GM23338 (cell line): ENCODE measurements around the gene CHST11. TPM values are rescaled to one million over a fixed set of nuclear protein-coding genes. Genes with fewer than 3 reads are reported as not detected.

Experiments used
- ATAC-seq: fragments of 200-7000 bp; cut with Tn5 transposase; 3 replicates; pipeline ENCODE4 v1.9.1; 2020
- DNase-seq: peaks from one replicate; pipeline ENCODE4 v3.0.0-alpha.2; 2015; ENCODE audit warnings: low spot score
- H2AFZ ChIP-seq: fragments of 200-600 bp; sonication (generic); 2 replicates; pipeline ENCODE4 v1.8.0; 2016; ENCODE audit warnings: antibody characterized with exemption, mild to moderate bottlenecking, moderate library complexity
- H3F3A ChIP-seq: fragments of 200-600 bp; sonication (generic); replicated peaks from 2 replicates; pipeline ENCODE4 v1.8.0; 2017; ENCODE audit warnings: antibody characterized with exemption, mixed run types, low read depth
- H3K27ac ChIP-seq: fragments of 200-600 bp; sonication (generic); 2 replicates; pipeline ENCODE4 v1.6.1; 2016; ENCODE audit warnings: low read depth
- H3K27me3 ChIP-seq: fragments of 200-600 bp; sonication (generic); 2 replicates; pipeline ENCODE4 v1.8.0; 2016; ENCODE audit warnings: mild to moderate bottlenecking, mixed run types, moderate library complexity; ENCODE audit not compliant: insufficient read depth
- H3K36me3 ChIP-seq: fragments of 200-600 bp; sonication (generic); 2 replicates; pipeline ENCODE4 v1.8.0; 2016; ENCODE audit warnings: mild to moderate bottlenecking; ENCODE audit not compliant: insufficient read depth
- H3K4me1 ChIP-seq: fragments of 200-600 bp; sonication (generic); 2 replicates; pipeline ENCODE4 v1.8.0; 2016; ENCODE audit warnings: mild to moderate bottlenecking, moderate library complexity; ENCODE audit not compliant: insufficient read depth
- H3K4me2 ChIP-seq: fragments of 200-600 bp; sonication (generic); 2 replicates; pipeline ENCODE4 v1.7.1; 2017; ENCODE audit warnings: mixed run types
- H3K4me3 ChIP-seq: fragments of 200-600 bp; sonication (generic); 2 replicates; pipeline ENCODE4 v1.6.1; 2016; ENCODE audit warnings: mixed run types
- H3K79me2 ChIP-seq: fragments of 200-600 bp; sonication (generic); replicated peaks from 2 replicates; pipeline ENCODE4 v1.8.0; 2017; ENCODE audit warnings: mild to moderate bottlenecking; ENCODE audit not compliant: insufficient read depth
- H3K9me2 ChIP-seq: fragments of 200-600 bp; sonication (generic); 2 replicates; pipeline ENCODE4 v1.8.0; 2017; ENCODE audit not compliant: insufficient read depth
- H4K20me1 ChIP-seq: fragments of 200-600 bp; sonication (generic); replicated peaks from 2 replicates; pipeline ENCODE4 v1.8.0; 2017; ENCODE audit warnings: mild to moderate bottlenecking; ENCODE audit not compliant: insufficient read depth
- H3K27ac Mint-ChIP-seq: 2 replicates; pipeline ENCODE4 v1.8.0; 2020; ENCODE audit warnings: inconsistent platforms, mild to moderate bottlenecking, moderate library complexity, mixed read lengths
- H3K27me3 Mint-ChIP-seq: 3 replicates; pipeline ENCODE4 v1.8.0; 2022; ENCODE audit warnings: low read depth, mild to moderate bottlenecking, moderate library complexity, mixed read lengths, inconsistent platforms; ENCODE audit not compliant: insufficient read depth, poor library complexity
- H3K36me3 Mint-ChIP-seq: 3 replicates; pipeline ENCODE4 v1.8.0; 2021; ENCODE audit warnings: low read depth, mild to moderate bottlenecking, inconsistent platforms, moderate library complexity, mixed read lengths
- H3K4me1 Mint-ChIP-seq: 3 replicates; pipeline ENCODE4 v1.8.0; 2020; ENCODE audit warnings: mild to moderate bottlenecking, inconsistent platforms, mixed read lengths
- H3K4me3 Mint-ChIP-seq: 3 replicates; pipeline ENCODE4 v1.8.0; 2021; ENCODE audit warnings: moderate library complexity, mild to moderate bottlenecking, inconsistent platforms, mixed read lengths
- H3K9me3 Mint-ChIP-seq: 3 replicates; pipeline ENCODE4 v1.8.0; 2020; ENCODE audit warnings: moderate library complexity, mild to moderate bottlenecking, inconsistent platforms, mixed read lengths
- CREB1 ChIP-seq: fragments of 250-450 bp; sonication (Bioruptor Pico); IDR thresholded peaks from 2 replicates; pipeline ENCODE4 v1.5.0; 2020; ENCODE audit warnings: low read depth, mild to moderate bottlenecking, moderate library complexity
- ETS1 ChIP-seq: IDR thresholded peaks from 2 replicates; pipeline ENCODE4 v1.6.1; 2016; ENCODE audit warnings: antibody characterized with exemption
- EZH2phosphoT487 ChIP-seq: fragments of 200-600 bp; sonication (generic); IDR thresholded peaks from one replicate; pipeline ENCODE4 v1.8.1; 2018; ENCODE audit warnings: antibody characterized with exemption; ENCODE audit not compliant: unreplicated experiment
- JUNB ChIP-seq: IDR thresholded peaks from one replicate; pipeline ENCODE4 v1.6.1; 2016; ENCODE audit warnings: antibody characterized with exemption; ENCODE audit not compliant: unreplicated experiment
- POLR2AphosphoS5 ChIP-seq: IDR thresholded peaks from 2 replicates; pipeline ENCODE4 v1.6.1; 2016; ENCODE audit warnings: antibody characterized with exemption, low read depth
- STAT1 ChIP-seq: IDR thresholded peaks from one replicate; pipeline ENCODE4 v1.6.1; 2016; ENCODE audit warnings: antibody characterized with exemption; ENCODE audit not compliant: unreplicated experiment
- ZNF114 ChIP-seq: fragments of 250-450 bp; sonication (Bioruptor Pico); IDR thresholded peaks from 2 replicates; pipeline ENCODE4 v1.5.0; 2020; ENCODE audit warnings: mild to moderate bottlenecking, moderate library complexity
- ZNF462 ChIP-seq: fragments of 250-450 bp; sonication (Bioruptor Pico); IDR thresholded peaks from 2 replicates; pipeline ENCODE4 v1.5.0; 2020; ENCODE audit warnings: mild to moderate bottlenecking, moderate library complexity
- polyA plus RNA-seq: library from polyadenylated mRNA; unstranded; fragments of >200 nt; fragmentation: Nextera tagmentation; extraction: Ambion mirVana; gene quantifications from 2 replicates; pipeline ENCODE4 v1.2.1, GENCODE V29; 2016
- total RNA-seq: library from RNA; depleted of rRNA; stranded (reverse); fragments of >200 nt; shearing (Covaris generic); gene quantifications from 2 replicates; pipeline ENCODE4 v1.2.3, GENCODE V29; 2014
- TF ChIP-seq, protein P1 (sequence below): IDR thresholded peaks from one replicate; pipeline ENCODE4 v1.6.1; 2018; ENCODE audit warnings: antibody characterized with exemption; ENCODE audit not compliant: unreplicated experiment
- TF ChIP-seq, protein P2 (sequence below), 2 experiments: fragments of 200-600 bp in 1 of 2; sonication (generic) in 1 of 2; conservative IDR thresholded peaks; 2 replicates each; pipeline versions ENCODE4 v1.5.1 to v1.6.1; 2016 to 2017; ENCODE audit warnings: antibody characterized with exemption in 2 of 2, low read depth in 2 of 2, mild to moderate bottlenecking in 2 of 2, moderate library complexity in 1 of 2

The CHST11 gene
- total and polyA plus RNA-seq, 2 experiments from 2014 or later: 7.7 to 25.7 TPM

- TF ChIP-seq ZNF462 (no peak), CREB1 (no peak), STAT1 (no peak), POLR2AphosphoS5 (no peak), ZNF114 (no peak)
- TF ChIP-seq, protein P1, sequence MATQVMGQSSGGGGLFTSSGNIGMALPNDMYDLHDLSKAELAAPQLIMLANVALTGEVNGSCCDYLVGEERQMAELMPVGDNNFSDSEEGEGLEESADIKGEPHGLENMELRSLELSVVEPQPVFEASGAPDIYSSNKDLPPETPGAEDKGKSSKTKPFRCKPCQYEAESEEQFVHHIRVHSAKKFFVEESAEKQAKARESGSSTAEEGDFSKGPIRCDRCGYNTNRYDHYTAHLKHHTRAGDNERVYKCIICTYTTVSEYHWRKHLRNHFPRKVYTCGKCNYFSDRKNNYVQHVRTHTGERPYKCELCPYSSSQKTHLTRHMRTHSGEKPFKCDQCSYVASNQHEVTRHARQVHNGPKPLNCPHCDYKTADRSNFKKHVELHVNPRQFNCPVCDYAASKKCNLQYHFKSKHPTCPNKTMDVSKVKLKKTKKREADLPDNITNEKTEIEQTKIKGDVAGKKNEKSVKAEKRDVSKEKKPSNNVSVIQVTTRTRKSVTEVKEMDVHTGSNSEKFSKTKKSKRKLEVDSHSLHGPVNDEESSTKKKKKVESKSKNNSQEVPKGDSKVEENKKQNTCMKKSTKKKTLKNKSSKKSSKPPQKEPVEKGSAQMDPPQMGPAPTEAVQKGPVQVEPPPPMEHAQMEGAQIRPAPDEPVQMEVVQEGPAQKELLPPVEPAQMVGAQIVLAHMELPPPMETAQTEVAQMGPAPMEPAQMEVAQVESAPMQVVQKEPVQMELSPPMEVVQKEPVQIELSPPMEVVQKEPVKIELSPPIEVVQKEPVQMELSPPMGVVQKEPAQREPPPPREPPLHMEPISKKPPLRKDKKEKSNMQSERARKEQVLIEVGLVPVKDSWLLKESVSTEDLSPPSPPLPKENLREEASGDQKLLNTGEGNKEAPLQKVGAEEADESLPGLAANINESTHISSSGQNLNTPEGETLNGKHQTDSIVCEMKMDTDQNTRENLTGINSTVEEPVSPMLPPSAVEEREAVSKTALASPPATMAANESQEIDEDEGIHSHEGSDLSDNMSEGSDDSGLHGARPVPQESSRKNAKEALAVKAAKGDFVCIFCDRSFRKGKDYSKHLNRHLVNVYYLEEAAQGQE: no peak
Observed at GRCh38 chr12:104632724-104633201, 176.0 kb downstream of the CHST11 start (continued).

DNA sequence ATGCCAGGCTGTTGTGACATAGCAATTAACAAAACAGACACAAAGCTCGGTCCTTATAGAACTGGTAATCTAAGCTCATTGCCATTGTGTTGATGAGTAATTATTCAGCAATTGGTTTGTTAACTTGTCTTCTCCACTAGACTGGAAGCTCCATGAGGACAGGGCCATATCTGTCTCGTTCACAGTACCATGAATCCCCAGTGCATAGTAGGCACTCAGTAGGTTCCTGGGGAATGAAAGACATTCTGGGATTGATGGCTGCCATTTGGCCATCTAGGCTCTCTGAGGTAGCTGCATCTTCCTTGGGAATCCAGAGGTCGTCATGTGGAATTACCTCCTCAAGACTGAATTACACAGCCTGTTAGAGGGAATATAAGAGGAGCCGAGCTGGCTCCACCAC lies 177.3 kb downstream of the CHST11 start:
- Histone ChIP-seq H3K79me2 (no peaks in the 10 kb centered on the region), H3K9me2 (no peaks in the 10 kb centered on the region), H4K20me1 (no peaks in the 10 kb centered on the region), H3K4me3 (no peak overlapping the region), H3K27ac (no peak overlapping the region), H3K4me1 (peaks cover 11% of the 10 kb centered on the region; the same call in 1 of the 2 replicates), H2AFZ (no peak overlapping the region), H3K27me3 (no peaks in the 10 kb centered on the region), H3K36me3 (no peaks in the 10 kb centered on the region), H3F3A (no peaks in the 10 kb centered on the region), H3K4me2 (no peak overlapping the region)
- H3K4me1 Mint-ChIP-seq: peaks cover 31% of the 10 kb centered on the region
- H3K4me3 Mint-ChIP-seq: no peak overlapping the region
- no peaks in the 10 kb centered on the region for H3K9me3 Mint-ChIP-seq
- H3K36me3 Mint-ChIP-seq: no peaks in the 10 kb centered on the region; the same call in 2 of the 3 replicates
- ATAC-seq: no peak
- peaks cover 10% of the 10 kb centered on the region for H3K27me3 Mint-ChIP-seq
- H3K27ac Mint-ChIP-seq: no peak overlapping the region
- no peak for DNase-seq
- TF ChIP-seq ZNF114: no peak
- TF ChIP-seq STAT1: no peak
- no peak for TF ChIP-seq EZH2phosphoT487
- TF ChIP-seq, protein P2, sequence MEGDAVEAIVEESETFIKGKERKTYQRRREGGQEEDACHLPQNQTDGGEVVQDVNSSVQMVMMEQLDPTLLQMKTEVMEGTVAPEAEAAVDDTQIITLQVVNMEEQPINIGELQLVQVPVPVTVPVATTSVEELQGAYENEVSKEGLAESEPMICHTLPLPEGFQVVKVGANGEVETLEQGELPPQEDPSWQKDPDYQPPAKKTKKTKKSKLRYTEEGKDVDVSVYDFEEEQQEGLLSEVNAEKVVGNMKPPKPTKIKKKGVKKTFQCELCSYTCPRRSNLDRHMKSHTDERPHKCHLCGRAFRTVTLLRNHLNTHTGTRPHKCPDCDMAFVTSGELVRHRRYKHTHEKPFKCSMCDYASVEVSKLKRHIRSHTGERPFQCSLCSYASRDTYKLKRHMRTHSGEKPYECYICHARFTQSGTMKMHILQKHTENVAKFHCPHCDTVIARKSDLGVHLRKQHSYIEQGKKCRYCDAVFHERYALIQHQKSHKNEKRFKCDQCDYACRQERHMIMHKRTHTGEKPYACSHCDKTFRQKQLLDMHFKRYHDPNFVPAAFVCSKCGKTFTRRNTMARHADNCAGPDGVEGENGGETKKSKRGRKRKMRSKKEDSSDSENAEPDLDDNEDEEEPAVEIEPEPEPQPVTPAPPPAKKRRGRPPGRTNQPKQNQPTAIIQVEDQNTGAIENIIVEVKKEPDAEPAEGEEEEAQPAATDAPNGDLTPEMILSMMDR (conservative IDR thresholded peaks at IDR 0.05; ENCODE audit: low read depth in 2 of 2): no peak
- no peak for TF ChIP-seq ETS1
- TF ChIP-seq POLR2AphosphoS5: no peak
- no peak for TF ChIP-seq CREB1
- no peak for TF ChIP-seq JUNB
